HG02981 (cell line): ENCODE results near the gene PAK4.
"Not testable (repeated sequence)": the region's sequence is repeated elsewhere in the genome, so short reads cannot be mapped to it uniquely, and the experiment has no call there.

Source experiments
- ATAC-seq: cut with Tn5 transposase; IDR thresholded peaks from one replicate; pipeline ENCODE4 v1.9.1; 2021; ENCODE audit warnings: mild to moderate bottlenecking, moderate library complexity; ENCODE audit not compliant: unreplicated experiment

PAK4 gene

DNA sequence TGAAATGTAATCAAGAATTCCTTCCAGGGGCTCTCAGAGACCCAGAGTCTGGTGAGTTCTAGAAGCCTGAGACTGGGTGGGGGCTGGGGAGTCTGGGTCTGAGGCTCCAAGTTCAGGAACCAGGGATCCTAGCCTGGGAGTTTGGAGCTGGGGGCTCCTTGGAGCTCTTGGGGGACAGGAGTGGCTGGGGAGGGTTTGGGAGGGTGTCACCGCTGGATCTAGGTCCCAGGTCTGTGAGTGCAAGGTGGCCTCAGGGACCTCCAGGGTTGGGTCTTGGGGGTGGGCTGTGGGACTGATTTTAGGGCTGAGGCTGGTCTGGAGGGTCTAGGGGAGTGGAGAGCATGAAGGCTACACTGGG lies 77.4 kb downstream of the PAK4 start:
- ATAC-seq, result no peak

DNA sequence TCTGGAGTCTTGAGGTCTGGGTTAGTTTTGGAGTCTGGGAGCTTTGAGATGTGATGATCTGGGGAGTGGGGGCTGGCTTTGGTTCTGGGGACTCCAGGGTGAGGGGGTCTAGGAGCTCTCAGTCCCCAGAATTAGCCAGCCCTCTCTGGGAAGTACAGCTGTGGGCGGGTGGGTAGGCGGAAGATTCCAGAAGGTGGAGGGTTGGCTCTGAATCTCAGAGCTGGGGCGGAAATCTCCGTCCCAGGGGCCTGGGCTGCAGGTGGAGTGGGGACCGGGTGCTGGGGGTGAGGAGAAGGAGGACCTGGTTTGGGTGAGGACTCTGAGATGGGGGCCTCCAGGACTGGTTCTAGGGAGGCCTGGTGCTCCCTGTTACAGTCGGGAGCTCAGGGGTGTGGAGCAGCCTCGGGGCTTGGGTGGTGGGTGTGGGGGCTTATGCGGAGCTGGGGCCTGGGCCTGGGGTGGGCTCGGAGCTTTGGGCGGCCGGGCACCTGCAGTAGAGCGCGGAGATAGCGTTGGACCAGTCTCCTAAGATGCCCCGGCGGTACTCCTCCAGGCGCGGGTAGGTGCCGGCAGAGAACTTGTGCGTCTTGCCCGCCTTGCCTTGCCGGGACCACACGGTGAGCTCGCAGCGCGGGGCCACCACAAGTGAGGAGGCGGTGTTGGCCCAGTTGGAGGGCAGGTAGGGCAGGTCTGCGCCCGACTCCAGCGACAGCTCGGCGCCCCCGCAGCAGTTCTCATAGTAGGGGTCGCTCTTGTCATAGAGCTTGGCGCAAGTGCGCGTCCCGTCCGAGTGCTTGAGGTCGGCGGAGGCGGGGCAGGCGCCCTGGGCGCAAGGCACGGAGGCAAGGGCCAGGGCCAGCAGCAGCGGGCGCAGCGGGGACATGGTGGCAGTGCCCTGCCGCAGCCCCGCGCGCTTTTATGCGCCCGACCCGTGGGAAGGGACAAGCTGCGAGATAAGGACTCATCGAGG lies 78.1 kb downstream of the PAK4 start, which contains the start of gene SYCN:
Gene SYCN, minus strand, starts transcription at position 892 of the 970 bp plus-strand sequence. Its CDS starts 9 bp downstream, at position 883.
- no peak for ATAC-seq

DNA sequence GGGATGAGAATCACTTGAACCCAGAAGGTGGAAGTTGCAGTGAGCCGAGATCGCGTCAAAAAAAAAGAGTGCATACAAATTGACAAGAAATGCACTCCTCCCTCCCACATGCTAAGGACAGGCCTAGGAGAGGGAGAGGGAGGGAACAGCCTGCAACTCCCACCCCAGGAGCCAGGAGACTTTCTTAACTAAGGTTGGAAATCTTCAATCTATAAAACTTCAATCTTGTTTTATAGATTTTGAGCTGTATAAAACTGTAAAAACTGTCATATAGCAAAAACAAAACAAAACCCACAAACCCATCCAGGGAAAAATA lies 79.8 kb downstream of the PAK4 start:
- no peak for ATAC-seq

DNA sequence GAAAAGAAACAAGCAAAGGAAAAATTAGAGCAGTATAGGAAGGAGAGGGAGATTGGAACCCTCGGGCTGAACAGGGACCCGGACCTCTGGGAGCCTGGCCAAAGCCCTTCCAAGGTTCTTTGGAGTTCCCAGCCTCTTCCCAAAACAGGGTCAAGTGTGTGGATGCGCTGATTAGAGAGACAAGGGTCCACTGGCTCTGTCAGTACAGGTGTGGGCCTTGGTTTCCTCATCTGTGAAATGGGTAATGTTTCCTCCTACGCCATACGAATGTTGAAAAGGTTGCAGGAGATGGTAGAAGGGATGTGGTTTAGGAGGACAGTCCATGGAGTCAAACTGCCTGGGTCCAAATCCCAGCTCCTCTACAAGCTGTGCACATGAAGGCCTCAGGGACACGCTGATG lies 80.5 kb downstream of the PAK4 start:
- ATAC-seq, result no peak

DNA sequence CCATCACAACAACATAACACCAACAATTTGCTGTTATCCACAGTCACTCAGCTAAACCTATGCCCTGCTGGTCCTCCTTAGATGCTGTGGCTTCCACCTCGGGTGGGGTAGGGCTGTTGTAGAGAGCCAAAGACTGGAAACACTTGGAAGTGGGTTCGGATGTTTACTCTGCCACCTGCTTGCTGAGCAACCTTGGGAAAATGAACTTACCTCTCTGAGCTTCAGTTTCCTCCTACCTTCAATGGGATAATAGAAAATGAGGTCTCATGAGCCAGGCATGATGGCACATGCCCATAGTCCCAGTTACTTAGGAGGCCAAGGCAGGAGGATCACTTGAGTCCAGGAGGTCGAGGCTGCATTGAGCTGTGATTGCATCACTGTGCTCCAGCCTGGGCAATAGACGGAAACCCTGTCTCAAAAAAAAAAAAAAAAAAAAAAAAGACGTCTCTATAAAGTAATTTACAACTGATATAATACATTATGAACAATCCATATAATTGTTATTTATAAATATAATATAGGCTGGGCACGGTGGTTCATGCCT lies 81.8 kb downstream of the PAK4 start:
- ATAC-seq, result no peak

DNA sequence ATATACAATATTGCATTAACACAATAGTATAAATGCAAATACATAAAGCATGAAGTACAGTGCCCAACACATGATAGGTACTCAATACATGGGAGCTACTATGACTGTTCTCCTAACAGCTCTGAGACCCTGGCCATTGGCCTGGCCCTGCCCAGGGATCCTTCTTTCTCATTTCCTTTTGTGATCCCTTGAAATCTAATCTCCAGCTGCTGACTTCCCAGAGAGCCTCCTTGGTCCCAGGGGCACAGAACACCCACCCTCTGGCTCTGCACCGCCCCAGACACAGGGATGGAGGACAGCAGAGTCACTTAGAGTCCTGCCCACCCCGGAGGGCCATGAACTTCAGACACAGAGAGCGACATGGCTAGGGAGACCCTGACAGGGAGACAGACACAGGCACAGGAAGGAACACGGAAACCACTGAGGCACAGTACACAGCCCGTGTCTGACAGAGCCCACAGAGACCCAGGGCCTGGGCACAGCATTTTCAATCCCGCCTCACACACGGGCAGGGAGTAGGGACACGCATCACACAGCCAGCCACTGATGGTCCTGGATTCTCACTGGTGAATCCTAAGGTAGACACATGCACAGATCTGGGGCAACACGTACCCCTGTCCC lies 82.7 kb downstream of the PAK4 start:
- ATAC-seq, result no peak

DNA sequence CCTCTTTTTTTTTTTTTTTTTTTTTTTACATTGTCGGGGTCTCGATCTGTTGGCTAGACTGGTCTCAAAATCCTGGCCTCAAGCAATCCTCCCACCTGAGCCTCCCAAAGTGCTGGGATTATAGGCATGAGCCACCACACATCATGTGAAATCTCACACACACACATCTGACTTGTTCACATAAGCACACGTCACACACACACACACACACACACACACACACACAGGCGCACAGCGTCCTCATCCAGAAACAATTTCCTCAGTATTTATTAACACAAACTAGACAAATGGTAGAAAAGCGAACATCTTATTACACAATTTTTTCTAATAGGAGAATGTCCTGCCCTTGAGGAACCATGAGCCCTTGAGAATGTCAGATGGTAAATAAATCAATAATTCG lies 83.6 kb downstream of the PAK4 start:
- no peak for ATAC-seq

DNA sequence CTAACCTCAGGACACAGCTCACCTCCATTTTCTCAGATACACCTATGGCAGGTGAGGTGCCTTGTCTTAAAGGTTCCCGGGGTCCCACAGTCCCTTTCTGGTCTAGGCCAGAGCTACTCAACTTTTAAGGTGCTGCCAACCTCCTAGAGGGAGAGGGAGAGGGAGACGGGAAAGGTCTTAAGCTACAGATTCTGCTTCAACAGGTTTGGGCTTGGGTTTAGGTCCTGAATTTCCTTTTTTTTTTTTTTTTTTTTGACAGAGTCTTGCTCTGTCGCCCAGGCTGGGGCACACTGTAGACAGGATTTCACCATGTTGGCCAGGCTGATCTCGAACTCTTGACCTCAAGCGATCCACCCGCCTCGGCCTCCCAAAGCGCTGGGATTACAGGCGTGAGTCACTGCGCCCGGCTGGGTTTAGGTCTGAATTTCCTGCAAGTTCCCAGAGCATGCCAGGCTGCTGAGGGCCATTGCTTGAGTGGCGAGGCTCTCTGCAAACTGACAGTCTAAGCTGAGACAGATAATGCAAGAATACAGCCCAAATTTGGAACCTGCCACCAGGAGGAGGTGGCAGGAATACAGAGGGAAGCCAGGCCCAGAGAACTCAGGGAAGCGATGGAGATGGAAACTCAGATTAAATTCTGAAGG lies 86.3 kb downstream of the PAK4 start:
- no peak for ATAC-seq

DNA sequence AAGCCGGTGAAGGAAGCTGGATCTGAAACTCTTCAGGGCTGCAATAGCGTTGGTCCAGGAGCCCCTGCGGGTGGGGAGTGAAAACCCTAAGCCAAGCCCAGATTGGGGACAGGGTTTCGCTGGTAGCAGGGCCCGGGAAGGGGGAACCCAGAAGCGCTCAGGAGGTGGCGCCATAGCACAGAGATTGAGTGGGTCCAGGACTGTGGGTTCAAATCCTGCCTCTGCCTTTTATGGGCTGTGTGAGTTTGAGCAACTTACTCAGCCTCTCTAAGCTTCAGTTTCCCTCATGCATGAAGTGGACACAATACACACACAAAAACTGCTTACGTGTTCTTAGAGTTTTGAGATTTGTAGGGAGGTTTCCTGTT lies 86.8 kb downstream of the PAK4 start:
- ATAC-seq, result no peak

DNA sequence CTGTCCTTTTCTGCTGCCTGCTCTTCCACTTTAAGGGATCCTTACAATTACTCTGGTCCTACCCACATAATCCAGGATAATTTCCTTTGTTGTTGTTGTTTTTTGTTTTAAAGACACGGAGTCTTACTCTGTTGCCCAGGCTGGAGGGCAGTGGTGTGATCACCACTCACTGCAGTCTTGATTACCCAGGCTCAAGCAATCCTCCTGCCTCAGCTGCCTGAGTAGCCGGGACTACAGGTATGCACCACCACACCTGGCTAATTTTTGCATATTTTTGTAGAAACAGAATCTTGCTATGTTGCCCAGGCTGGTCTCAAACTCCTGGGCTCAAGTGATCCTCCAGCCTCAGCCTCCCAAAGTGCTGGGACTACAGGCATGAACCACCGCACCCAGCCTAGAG lies 89.7 kb downstream of the PAK4 start:
- not testable (repeated sequence) for ATAC-seq

DNA sequence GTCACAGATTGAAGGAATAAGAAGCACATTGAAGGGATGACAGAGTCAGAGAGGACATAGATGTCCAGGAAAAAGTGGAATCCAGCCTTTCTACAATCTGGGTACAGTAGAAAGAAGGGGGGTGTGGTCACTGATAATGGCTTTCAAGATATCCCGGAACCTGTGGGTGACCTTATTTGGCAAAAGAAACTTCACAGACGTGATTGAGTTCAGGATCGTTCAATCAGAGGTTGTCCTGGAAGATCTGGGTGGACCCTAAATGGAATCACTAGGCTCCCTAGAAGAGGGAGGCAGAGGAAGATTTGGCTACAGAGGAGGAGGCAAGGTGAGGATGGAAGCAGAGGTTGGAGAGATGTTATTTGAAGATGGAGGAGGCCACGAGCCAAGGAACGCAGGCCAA lies 91.5 kb downstream of the PAK4 start:
- no peak for ATAC-seq

DNA sequence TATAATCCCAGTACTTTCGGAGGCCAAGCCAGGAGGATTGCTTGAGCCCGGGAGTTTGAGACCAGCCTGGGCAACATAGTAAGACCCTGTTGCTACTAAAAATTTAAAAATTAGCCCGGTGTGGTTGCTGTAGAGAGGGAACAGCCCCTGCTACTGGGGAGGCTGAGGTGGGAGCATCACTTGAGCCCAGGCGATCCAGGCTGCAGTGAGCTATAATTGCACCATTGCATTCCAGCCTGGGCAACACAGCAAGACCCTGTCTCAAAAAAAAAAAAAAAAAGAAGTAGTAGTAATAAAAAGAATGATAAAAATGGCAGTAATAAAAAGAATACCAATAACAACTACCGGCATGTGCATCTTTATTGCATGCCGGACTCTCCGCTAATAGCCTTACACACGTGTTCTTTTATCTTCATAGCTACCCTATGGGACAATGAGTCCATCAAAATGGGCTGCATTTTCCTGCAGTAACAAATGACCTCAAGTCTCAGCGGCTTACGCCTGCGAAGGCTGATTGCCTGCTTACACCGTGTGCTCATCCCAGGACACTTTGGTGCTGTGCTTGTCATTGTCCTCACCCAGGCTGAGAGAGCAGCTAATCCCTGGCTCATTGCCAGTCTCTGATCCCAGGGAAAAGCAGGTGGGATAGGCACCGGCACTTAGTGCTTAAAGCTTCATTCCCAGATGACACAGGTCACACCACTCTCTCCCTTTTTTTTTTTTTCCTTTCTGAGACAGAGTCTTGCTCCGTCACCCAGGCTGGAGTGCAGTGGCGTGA lies 92.8 kb downstream of the PAK4 start:
- no peak for ATAC-seq

DNA sequence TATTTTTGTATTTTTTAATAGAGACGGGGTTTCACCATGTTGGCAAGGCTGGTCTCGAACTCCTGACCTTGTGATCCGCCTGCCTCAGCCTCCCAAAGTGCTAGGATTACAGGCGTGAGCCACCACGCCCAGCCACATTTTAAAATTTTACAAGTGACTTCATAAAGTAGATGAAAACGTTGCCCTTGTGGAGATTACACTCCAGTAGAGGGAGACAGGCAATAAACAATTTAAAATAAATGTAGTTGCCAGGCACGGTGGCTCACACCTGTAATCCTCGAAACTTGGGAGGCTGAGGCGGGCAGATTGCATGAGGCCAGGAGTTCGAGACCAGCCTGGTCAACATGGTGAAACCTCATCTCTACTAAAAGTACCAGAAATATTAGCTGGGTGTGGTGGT lies 93.5 kb downstream of the PAK4 start:
- ATAC-seq, result not testable (repeated sequence)

DNA sequence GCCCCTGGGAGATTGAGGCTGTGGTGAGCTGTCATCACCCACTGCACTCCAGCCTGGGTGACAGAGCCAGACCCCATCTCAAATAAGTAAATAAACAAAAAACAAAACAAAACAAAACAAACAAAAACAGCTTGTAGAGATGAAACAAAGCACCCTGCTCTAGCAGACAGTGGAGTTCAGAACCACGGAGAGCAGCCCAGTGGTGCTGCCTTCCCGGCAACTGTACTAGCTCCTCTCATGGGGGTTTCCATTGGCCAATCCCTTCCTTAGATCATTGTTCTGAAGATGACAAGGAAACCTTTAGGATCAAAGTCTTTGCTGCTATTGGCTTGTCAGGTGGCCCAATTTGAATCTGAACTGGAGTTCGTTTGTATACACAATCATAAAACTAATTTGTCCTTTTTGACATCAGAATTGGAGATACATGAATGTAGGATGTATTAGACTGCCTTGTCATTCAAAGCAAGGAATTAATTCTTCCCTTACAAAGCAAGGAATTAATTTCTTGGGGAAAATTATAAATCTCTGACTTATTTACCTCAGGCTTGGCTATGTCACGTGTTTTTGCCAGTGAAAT lies 98.2 kb downstream of the PAK4 start:
- no peak for ATAC-seq

DNA sequence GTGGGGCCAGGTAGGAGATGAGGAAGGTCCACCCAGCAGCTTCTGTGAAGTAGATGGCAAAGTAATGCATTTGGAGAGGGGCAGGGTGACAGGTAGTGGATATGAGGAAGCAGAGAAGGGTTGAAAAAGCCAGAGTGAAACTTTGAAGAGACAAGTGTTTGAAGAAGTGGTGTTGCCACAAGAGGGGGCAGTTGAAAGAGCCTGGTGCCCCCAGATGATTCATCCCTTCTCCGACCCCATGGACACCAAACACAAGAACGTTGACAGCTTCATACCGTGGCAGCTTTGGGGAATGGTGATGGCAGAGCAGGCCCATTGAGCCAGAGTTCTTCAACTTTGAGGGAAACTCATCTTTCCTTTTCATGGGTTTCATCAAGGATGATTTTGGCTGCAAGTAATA lies 99.3 kb downstream of the PAK4 start:
- no peak for ATAC-seq
